Bronchus fibroblast of lung (primary cell): ENCODE results near the gene HIRA. TPM values are rescaled to one million over a fixed set of nuclear protein-coding genes. Genes with fewer than 3 reads are reported as not detected.

Experiments used
- total RNA-seq: library from RNA; depleted of rRNA; stranded (reverse); fragments of >200 nt; gene quantifications from 2 replicates; pipeline ENCODE4 v1.2.3, GENCODE V29; 2015

Gene HIRA, protein sequence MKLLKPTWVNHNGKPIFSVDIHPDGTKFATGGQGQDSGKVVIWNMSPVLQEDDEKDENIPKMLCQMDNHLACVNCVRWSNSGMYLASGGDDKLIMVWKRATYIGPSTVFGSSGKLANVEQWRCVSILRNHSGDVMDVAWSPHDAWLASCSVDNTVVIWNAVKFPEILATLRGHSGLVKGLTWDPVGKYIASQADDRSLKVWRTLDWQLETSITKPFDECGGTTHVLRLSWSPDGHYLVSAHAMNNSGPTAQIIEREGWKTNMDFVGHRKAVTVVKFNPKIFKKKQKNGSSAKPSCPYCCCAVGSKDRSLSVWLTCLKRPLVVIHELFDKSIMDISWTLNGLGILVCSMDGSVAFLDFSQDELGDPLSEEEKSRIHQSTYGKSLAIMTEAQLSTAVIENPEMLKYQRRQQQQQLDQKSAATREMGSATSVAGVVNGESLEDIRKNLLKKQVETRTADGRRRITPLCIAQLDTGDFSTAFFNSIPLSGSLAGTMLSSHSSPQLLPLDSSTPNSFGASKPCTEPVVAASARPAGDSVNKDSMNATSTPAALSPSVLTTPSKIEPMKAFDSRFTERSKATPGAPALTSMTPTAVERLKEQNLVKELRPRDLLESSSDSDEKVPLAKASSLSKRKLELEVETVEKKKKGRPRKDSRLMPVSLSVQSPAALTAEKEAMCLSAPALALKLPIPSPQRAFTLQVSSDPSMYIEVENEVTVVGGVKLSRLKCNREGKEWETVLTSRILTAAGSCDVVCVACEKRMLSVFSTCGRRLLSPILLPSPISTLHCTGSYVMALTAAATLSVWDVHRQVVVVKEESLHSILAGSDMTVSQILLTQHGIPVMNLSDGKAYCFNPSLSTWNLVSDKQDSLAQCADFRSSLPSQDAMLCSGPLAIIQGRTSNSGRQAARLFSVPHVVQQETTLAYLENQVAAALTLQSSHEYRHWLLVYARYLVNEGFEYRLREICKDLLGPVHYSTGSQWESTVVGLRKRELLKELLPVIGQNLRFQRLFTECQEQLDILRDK
- total RNA-seq = 16.8 and 18.4 TPM in 2 replicates

DNA sequence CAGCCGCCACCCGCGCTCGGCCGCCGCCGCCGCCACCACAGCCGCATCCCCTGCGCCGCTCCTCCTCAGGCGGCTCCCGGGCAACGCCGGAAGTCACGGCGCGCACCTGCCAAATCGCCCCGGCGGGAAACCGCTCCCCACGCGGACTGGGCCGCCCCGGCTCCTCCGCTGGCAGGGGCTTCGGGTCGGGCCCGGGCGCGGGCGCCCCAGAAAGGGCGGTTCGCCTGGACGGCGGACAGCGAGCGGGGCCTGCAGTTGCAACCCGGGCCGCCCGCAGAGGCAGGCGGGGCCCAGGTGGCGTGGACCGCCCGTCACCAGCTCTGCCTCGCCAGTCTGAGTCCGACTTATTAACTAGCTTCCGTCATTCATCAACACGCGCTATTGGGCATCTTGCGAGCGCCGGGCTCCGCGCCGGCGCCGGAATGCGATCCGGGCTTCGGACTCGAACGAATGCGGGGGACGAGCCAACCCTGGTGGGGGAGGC is at the start of gene HIRA:
Gene HIRA (minus strand): TSS at position 85 of the 484 bp plus-strand sequence. CDS start 257 bp downstream, outside the sequence.

DNA sequence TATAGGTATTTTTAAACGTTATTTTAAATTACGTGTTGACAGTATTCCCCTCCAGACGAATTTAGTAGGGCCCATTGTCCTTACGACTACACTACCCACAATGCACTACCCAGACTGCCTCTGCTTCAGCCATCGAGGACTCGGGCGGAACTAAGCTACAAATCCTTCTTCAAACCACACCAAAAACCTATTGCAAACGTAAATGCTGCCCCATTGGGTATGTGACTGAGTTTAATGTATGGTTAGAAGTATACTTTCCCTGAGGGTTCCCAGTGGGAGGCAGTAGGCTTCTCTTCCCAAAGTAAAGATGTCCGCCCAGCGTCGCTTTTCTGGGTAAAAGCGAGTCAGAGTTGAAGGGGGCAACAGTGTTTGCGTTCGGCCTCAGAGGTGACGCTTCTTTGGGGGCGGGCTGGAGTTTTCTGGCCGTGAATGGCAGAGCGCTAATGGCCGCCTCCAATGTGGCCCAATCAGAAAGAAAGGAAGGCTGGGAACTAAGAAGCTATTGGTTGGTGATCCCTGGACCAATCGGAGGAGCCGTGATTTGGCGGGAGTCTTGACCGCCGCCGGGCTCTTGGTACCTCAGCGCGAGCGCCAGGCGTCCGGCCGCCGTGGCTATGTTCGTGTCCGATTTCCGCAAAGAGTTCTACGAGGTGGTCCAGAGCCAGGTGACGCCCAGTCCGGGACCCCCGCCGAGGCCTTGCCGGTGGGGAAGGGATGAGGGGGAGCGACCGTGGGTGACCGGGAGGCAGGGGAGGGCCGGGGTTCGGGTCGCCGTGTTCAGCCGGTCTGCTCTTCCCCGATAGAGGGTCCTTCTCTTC is 48.0 kb upstream of the HIRA start, which contains the start of gene CDC45:
Gene CDC45 (plus strand): TSS at position 566 of the 818 bp plus-strand sequence. CDS start 49 bp downstream, at position 615.

DNA sequence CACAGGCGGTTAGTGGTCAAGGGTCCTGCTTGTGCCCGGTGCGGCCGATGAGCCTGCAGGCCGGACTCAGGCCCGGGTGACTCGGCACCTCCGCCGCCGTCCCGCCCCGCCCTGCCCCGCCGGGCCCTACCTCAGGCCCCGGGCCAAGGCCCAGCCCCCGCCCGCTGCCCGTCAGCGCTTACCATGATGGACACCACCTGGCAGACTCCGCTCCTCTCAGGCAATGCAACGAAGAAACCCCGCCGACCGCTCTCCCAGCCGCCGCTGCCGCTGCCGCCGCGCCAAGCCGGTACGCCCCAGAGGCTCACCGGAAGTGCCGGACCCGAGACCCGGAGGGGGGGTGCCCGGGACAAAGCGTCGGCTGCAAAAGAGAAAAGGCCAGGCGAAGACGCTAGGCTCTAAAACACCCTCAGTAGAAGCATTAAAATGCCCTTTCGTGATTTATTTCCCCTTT is 47.4 kb upstream of the HIRA start, which contains the start of gene UFD1:
Gene UFD1 (minus strand): TSS at position 293 of the 454 bp plus-strand sequence. CDS start 108 bp downstream, at position 185.

DNA sequence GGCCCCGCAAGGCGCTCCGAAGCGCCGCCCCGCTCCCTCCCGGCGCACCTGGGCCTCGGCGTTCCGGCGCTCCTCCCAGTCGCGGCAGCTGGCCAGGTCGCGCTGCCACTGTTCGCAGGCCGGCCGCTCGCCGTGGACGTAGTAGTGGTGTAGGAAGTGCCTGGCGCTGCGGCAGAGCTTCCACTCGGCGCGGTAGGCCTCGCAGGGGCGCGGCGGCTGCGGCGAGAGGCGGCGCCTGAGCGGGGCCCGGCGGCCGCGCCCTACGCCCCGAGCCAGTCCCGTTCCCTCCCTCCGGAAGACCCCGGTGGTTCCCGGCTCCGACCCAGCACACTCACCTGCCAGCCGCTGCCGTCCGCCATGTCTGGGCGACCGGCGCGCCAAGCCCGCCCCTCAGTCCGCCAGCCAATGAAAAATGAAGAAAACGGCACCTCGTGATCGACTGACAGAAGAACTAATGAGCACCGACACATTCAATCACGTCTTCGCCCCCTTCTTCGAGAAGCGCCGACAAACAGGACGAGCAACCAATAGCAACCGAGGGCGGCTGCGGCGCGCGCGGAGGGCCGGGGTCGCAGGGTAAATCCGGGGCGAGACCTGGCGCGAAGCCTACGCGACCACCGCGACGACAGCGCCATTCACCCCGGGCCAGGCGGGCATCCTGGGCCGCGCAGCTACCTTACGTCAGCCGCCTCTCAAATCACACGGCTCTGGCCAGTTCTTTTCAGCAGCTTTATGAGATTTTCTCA is 16.0 kb upstream of the HIRA start, which contains the start of gene C22orf39:
Gene C22orf39 (minus strand): TSS at position 382 of the 746 bp plus-strand sequence. CDS start 23 bp downstream, at position 359.

DNA sequence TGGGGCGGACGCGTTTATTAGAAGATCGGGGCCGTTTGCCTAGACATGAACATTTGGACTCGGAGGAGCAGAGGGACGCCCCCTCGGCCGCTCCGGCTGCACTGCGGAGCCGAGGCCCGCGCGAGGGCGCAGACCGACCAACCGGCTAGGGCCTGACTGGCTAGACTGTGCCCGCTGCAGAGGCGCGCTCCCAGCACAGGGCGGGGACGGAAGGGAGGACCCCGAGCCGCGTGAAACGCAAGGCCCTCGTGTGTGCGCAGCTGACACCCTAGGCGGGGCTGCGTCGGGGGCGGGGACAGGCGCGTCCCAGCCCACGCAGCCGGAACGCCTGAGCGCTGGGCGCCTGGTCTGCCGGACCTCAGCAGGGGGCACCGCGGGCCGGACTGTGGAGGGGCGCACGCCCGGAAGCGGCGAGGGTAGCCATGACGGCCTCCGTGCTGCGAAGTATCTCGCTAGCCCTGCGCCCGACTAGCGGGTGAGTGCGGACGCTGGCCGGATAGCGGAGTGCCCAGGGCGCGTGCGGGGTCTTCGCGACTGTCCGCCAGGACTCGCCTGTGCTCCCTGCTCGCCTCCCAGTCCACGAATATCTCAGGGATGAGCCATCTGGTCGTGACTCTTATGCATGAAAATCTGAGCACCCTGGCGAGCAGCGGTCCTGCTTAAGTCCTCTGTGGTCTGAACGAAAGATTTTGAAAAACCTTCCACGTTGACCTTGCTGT is 759 bp upstream of the HIRA start, which contains the start of gene MRPL40:
Gene MRPL40 (plus strand): TSS at position 413 of the 719 bp plus-strand sequence. CDS start 10 bp downstream, at position 423.

DNA sequence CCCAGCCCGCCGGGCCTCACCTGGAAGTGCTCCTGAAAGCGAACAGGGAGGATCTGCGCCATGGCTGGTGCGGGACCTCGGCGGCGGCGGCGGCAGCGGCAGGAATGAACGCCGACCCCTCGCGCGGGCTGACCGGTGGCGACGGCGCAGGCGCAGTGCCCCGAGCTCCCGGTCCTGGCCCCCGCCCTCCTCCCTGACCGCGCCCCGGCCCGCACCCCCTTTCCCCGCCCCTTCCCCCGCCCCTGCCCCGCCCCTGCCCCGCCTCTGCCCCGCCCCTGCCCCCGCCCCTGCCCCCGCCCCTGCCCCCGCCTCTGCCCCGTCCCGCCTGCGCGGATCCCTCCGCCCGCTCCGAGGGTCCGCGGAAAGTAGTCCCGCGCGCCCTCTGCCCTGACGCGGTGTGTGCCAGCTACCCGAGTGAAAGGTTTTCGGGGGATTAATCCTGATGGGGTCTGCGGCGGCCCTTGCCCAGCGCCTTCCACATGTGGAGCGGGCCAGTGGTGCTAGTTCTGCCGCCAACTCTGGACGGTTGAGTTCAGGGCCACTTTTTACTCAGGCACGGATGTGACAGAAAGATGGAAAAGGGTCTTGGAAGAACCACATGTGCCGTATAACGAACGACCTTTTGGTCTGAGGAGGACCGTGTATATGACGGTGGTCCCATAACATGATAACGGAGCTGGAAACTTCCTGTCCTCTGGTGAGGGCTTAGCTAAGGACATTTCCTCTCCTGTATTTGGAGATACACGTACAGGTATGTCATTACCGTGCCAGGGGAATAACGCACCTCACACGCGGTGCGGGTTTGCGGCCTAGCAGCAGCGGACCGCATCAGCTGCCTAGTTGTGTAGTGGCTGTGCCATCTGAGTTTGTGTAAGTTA is 139.7 kb downstream of the HIRA start, which contains the start of gene CLTCL1:
Gene CLTCL1 (minus strand): TSS at position 140 of the 878 bp plus-strand sequence. CDS start 78 bp downstream, at position 62.

Other genes starting within 250 kb of the HIRA start
- gene CLTCL1, start 140.0 kb downstream of the HIRA start, total RNA-seq = 4.5 and 4.9 TPM in 2 replicates
- gene MRPL40, start 812 bp upstream of the HIRA start, total RNA-seq = 41.4 and 50.4 TPM in 2 replicates
- 36.0 and 40.0 TPM in 2 replicates for gene C22orf39, start 16.0 kb upstream of the HIRA start, total RNA-seq
- gene UFD1, start 47.5 kb upstream of the HIRA start, total RNA-seq = 44.4 and 54.3 TPM in 2 replicates
- gene CDC45, start 48.2 kb upstream of the HIRA start, total RNA-seq = 45.9 and 47.9 TPM in 2 replicates
- 0.50 and 1.8 TPM in 2 replicates for gene CLDN5, start 92.7 kb upstream of the HIRA start, total RNA-seq